ENCODE data around the gene STUM. TPM values are rescaled to one million over a fixed set of nuclear protein-coding genes. Genes with fewer than 3 reads are reported as not detected.

The STUM gene, protein sequence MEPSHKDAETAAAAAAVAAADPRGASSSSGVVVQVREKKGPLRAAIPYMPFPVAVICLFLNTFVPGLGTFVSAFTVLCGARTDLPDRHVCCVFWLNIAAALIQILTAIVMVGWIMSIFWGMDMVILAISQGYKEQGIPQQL
- total RNA-seq = 0.73 and 0.81 TPM in 2 replicates

GRCh38 chr1:226548256-226549093 is at the start of gene STUM:
Gene STUM (plus strand): TSS chr1:226548764. CDS start chr1:226548905, 141 bp downstream.

Other genes with a start within 250 kb of the STUM start
- 1.00 and 1.7 TPM in 2 replicates for gene LIN9, start 239.6 kb upstream of the STUM start, total RNA-seq
- gene PARP1, start 140.7 kb upstream of the STUM start, total RNA-seq = 54.5 and 63.9 TPM in 2 replicates
- gene ITPKB, start 190.5 kb downstream of the STUM start, total RNA-seq = 11.6 and 11.7 TPM in 2 replicates

All from cardiac ventricle fibroblast (primary cell).